ENCODE results near the gene TMEM119.

DNA sequence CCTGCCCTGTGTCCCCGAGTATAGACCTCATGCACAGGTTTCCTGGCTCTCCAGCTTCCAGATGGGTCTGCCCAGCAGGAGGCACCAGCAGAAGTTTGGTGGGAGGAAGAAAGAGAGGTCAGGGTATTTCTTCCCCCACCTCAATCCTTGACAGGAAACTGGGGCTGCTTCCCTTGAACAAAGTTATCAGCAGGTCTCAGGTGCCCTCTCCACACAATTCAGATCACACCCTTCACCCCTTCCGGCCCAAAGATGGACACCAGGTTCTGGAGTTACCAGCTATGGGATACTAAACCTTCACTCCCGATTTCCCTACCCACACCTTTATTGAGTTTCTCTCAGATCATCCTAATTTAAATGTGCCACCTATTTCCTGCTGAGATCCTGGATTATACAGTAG, 38.1 kb downstream of the TMEM119 start:
- TF ChIP-seq, protein P1, sequence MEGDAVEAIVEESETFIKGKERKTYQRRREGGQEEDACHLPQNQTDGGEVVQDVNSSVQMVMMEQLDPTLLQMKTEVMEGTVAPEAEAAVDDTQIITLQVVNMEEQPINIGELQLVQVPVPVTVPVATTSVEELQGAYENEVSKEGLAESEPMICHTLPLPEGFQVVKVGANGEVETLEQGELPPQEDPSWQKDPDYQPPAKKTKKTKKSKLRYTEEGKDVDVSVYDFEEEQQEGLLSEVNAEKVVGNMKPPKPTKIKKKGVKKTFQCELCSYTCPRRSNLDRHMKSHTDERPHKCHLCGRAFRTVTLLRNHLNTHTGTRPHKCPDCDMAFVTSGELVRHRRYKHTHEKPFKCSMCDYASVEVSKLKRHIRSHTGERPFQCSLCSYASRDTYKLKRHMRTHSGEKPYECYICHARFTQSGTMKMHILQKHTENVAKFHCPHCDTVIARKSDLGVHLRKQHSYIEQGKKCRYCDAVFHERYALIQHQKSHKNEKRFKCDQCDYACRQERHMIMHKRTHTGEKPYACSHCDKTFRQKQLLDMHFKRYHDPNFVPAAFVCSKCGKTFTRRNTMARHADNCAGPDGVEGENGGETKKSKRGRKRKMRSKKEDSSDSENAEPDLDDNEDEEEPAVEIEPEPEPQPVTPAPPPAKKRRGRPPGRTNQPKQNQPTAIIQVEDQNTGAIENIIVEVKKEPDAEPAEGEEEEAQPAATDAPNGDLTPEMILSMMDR (IDR thresholded peaks at IDR 0.05), result no peak
- TF ChIP-seq ZFX (IDR thresholded peaks at IDR 0.05; ENCODE audit: borderline replicate concordance), result no peak
